ENCODE measurements around the gene NUP210.
"Not testable (repeated sequence)": the region's sequence is repeated elsewhere in the genome, so short reads cannot be mapped to it uniquely, and the experiment has no call there.

The NUP210 gene

GRCh38 chr3:13451301-13451673, 31.2 kb upstream of the NUP210 start:
- TF ChIP-seq CTCF (IDR thresholded peaks at IDR 0.05; ENCODE audit: extremely low read depth, insufficient read depth, missing control alignments): no peak
- no peak for DNase-seq (ENCODE audit: low spot score)
- in situ Hi-C loops (cut with MboI; ENCODE audit: low pct_unique_long_range_greater_than_20kb, low sequenced_read_pairs, unreplicated experiment): loop anchor here (10.0 kb wide), 1 partner anchor 346 kb away; no protein-coding TSS in a partner anchor

DNA sequence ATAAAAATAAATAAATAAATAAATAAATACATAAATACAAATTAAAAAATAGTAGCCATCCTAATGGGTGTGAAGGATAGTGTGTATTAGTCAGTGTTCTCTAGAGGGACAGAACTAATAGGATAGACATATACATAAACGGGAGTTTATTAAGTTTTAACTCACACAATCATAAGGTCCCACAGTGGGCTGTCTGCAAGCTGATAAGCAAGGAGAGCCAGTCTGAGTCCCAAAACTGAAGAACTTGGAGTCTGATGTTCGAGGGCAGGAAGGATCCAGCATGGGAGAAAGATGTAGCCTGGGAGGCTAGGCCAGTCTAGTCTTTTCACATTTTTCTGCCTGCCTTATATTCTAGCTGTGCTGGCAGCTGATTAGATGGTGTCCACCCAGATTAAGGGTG, 22.8 kb upstream of the NUP210 start:
- DNase-seq (ENCODE audit: low spot score); in situ Hi-C loops (cut with MboI; ENCODE audit: low pct_unique_long_range_greater_than_20kb, low sequenced_read_pairs, unreplicated experiment): not testable (repeated sequence)

GRCh38 chr3:13440204-13440817, 20.2 kb upstream of the NUP210 start:
- DNase-seq (ENCODE audit: low spot score): no peak

DNA sequence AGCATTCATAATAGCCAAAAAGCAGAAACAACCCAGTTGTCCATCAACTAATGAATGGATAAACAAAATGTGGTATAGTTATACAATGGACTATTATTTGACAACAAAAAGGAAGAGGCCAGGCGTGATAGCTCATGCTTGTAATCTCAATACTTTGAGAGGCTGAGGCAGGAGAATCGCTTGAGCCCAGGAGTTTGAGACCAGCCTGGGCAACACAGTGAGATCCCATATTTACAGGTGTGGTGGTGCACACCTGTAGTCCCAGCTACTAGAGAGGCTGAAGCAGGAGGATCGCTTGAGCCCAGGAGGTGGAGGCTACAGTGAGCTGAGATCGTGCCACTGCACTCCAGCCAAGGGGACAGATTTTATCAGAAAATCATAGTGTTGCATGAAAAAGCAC, 16.1 kb upstream of the NUP210 start:
- in situ Hi-C loops (cut with MboI; ENCODE audit: low pct_unique_long_range_greater_than_20kb, low sequenced_read_pairs, unreplicated experiment); DNase-seq (ENCODE audit: low spot score): not testable (repeated sequence)

More at GRCh38 chr3:13440204-13440817, 20.2 kb upstream of the NUP210 start:
- in situ Hi-C loops (cut with MboI; ENCODE audit: low pct_unique_long_range_greater_than_20kb, low sequenced_read_pairs, unreplicated experiment): no loop called here
- TF ChIP-seq CTCF (IDR thresholded peaks at IDR 0.05; ENCODE audit: extremely low read depth, insufficient read depth, missing control alignments): no peak

DNA sequence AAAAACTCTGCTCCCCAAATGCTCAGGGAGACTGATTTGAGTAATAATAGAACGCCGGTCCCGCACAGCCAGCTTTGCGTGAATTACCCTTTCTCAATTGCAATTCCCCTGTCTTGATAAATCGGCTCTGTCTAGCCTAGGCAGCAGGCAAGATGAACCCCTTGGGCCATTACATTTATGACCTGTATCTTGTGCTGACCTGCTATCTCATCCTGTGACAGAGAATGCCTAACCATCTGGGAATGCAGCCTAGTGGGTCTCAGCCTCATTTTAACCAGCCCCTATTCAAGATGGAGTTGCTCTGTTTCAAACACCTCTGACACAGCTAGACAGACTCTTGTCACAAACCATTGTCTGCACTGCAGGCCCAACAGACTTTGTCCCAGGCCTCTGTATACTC, 13.8 kb upstream of the NUP210 start:
- DNase-seq (ENCODE audit: low spot score): no peak
- in situ Hi-C loops (cut with MboI; ENCODE audit: low pct_unique_long_range_greater_than_20kb, low sequenced_read_pairs, unreplicated experiment): no loop called here

DNA sequence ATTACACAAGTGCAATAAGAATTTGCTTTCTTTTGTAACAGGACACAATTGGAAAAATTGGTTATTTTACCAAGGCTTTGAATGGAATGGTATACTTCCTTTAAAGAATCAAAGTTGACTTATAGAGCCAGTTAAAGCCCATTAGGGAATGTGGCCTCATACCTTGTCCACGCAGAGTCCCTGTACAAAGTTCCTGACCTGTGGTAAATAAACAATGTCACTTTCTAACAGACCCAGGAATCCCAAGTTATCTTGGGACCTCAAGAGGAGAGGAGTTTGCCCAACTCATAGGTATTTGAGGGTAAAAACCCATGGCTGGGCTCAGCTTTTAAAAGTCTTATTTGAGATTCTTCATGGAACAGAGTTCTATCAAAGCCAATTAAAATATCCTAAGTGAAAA, 12.0 kb upstream of the NUP210 start:
- no peak for DNase-seq (ENCODE audit: low spot score)
- no peak for TF ChIP-seq CTCF (IDR thresholded peaks at IDR 0.05; ENCODE audit: extremely low read depth, insufficient read depth, missing control alignments)
- in situ Hi-C loops (cut with MboI; ENCODE audit: low pct_unique_long_range_greater_than_20kb, low sequenced_read_pairs, unreplicated experiment): no loop called here

More for the DNA sequence above, 13.8 kb upstream of the NUP210 start:
- TF ChIP-seq CTCF (IDR thresholded peaks at IDR 0.05; ENCODE audit: extremely low read depth, insufficient read depth, missing control alignments): no peak

- DNase-seq (ENCODE audit: low spot score); in situ Hi-C loops (cut with MboI; ENCODE audit: low pct_unique_long_range_greater_than_20kb, low sequenced_read_pairs, unreplicated experiment): not testable (repeated sequence)
Observed at GRCh38 chr3:13430411-13430875, 10.3 kb upstream of the NUP210 start.

- no peak for TF ChIP-seq CTCF (IDR thresholded peaks at IDR 0.05; ENCODE audit: extremely low read depth, insufficient read depth, missing control alignments)
- in situ Hi-C loops (cut with MboI; ENCODE audit: low pct_unique_long_range_greater_than_20kb, low sequenced_read_pairs, unreplicated experiment): no loop called here
- DNase-seq (ENCODE audit: low spot score): no peak
Observed at GRCh38 chr3:13429631-13430291, 9.6 kb upstream of the NUP210 start.

DNA sequence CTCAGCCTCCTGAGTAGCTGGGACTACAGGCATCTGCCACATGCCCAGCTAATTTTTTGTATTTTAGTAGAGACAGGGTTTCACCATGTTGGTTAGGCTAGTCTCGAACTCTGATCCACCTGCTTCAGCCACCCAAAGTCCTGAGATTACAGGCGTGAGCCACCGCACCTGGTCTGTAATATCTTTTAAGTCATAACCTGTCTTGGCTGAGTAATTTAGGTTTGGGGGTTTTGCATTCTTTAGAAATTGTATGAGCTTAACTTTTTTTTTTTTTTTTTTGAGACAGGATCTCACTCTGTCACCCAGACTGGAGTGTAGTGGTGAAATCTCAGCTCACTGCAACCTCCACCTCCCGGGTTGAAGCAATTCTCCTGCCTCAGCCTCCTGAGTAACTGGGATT, 8.6 kb upstream of the NUP210 start:
- in situ Hi-C loops (cut with MboI; ENCODE audit: low pct_unique_long_range_greater_than_20kb, low sequenced_read_pairs, unreplicated experiment); DNase-seq (ENCODE audit: low spot score): not testable (repeated sequence)
